GM21367 (cell line): Measurements from ENCODE around the gene GANAB.
"Not testable (repeated sequence)": the region's sequence is repeated elsewhere in the genome, so short reads cannot be mapped to it uniquely, and the experiment has no call there.

Experiments used
- ATAC-seq: cut with Tn5 transposase; IDR thresholded peaks from one replicate; pipeline ENCODE4 v1.9.1; 2021; ENCODE audit not compliant: unreplicated experiment

The GANAB gene

GRCh38 chr11:62645946-62646824 lies at the start of gene GANAB:
Gene GANAB, minus strand, starts transcription at chr11:62646613. Its CDS starts 14 bp downstream, at chr11:62646599.
- peak; percentile 78 for ATAC-seq

- ATAC-seq: no peak
These were observed 48.2 kb upstream of the GANAB start for GRCh38 chr11:62694455-62695167.

GRCh38 chr11:62693624-62694023 lies 47.2 kb upstream of the GANAB start:
- not testable (repeated sequence) for ATAC-seq

DNA sequence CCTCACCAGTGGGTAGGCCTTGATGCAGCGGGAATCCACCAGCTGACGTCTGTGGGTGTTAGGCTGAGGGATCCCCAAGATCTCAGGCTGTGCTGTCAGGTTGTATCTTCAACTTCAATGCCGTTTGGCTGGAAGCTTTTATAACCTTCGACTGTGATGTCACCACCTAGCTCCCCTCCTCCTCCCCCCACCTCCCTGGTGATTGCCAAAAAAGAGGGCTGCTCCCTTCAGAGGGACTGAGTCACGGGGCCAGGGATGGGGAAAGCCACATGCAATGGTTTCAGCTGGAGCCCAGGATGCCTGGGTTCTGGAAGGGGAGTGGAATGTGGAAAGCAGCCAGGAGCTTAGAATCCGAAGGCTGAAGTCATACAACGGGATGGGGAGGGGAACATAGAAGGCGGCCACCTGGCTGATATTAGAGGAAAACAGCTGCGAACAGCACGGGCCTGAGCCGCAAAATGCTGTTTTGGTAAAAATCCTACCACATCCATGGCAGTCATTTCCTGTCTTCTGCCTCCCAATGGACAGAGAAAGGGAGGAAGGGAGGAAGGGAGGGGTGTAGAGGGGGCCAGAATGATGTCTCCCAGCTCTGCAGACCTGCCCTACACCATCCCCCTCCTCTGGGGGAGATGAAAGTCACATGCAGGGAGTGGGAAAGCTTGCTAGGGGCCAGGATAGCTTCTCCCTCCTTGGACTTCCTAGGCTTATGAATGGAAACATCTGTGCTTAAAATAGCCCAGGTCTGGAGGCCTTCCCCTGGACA lies 43.2 kb upstream of the GANAB start, which contains the start of gene LRRN4CL:
LRRN4CL (minus strand) TSS at position 110 of the 763 bp plus-strand sequence. CDS start 1,022 bp downstream, outside the sequence.
- no peak for ATAC-seq

- no peak for ATAC-seq
These were observed 42.1 kb upstream of the GANAB start for GRCh38 chr11:62688491-62688890.

GRCh38 chr11:62687508-62688396 lies 41.3 kb upstream of the GANAB start:
- no peak for ATAC-seq

- ATAC-seq: no peak
These were observed 36.1 kb upstream of the GANAB start for GRCh38 chr11:62682518-62682917.

- no peak for ATAC-seq
These were observed 34.4 kb upstream of the GANAB start for GRCh38 chr11:62680825-62681240.

- peak; percentile 64 for ATAC-seq
These were observed 32.6 kb upstream of the GANAB start, which contains the start of gene UBXN1 for GRCh38 chr11:62678770-62679696. Gene UBXN1, minus strand, starts transcription at chr11:62679073. Its CDS starts 150 bp downstream, at chr11:62678923.

DNA sequence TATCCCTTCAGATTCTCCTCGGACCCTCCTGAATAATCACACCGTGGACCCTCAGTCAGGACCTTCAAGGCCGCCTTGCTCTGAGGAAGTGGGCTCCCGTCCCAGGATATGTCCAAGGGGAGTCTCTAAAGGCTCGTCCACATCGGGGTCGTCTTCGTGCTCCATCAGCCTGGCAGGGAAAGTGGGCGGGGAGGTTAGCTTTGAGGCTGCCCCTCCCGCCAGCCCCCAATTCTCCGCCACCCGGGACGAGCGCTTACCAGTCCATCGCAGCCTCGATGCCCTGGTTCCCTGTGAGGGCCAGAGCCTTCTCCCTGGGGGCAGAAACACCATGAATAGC lies 32.0 kb upstream of the GANAB start:
- no peak for ATAC-seq

DNA sequence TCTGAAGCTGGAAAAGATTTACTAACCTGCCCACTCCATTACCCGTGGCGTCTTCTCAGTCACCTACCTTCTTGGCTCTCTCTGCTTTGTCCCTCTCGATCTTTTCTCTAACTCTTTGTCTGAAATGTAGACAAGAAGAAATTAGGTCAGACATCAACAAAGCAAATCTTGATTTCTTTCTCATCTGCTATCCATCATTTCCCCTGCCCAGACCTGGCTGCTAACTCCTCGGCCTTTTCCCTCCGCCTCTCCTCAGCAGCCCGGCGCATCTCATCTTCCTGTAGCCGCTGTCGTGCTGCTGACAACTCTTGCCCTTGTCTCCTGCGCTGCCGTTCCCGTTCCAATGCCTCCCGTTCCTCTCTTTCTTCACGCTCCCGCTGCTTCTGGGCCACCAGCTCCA lies 31.3 kb upstream of the GANAB start:
- ATAC-seq: no peak

- ATAC-seq: no peak
These were observed 30.7 kb upstream of the GANAB start for GRCh38 chr11:62677156-62677555.

- no peak for ATAC-seq
These were observed 30.3 kb upstream of the GANAB start for GRCh38 chr11:62676698-62677097.

DNA sequence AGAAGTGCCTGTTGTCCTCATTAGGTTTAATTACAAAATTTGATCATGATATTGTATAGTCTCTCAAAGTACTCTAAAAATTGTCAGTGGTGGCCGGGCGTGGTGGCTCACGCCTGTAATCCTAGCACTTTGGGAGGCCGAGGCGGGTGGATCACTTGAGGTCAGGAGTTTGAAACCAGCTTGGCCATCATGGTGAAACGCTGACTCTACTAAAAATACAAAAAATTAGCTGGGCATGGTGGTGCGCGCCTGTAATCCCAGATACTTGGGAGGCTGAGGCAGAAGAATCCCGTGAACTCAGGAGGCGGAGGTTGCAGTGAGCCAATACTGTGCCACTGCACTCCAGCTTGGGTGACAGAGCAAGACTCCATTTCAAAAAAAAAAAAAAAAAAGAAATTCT lies 29.0 kb upstream of the GANAB start:
- not testable (repeated sequence) for ATAC-seq

DNA sequence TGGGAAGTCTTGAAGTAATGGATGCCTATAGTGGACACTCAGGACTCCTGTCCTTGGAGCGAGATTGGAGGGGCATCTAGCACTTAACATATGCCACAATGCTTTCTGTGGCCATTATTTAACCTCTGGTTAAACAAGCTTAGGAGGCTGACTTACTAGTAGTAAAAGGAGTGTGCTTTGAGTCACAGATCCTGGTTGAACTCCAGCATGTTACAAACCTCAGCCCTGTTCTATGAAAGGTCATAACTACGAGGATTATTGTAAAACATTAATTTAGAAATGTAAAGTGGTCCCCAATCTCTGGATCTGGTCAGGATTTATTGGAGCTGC lies 26.7 kb upstream of the GANAB start:
- no peak for ATAC-seq

DNA sequence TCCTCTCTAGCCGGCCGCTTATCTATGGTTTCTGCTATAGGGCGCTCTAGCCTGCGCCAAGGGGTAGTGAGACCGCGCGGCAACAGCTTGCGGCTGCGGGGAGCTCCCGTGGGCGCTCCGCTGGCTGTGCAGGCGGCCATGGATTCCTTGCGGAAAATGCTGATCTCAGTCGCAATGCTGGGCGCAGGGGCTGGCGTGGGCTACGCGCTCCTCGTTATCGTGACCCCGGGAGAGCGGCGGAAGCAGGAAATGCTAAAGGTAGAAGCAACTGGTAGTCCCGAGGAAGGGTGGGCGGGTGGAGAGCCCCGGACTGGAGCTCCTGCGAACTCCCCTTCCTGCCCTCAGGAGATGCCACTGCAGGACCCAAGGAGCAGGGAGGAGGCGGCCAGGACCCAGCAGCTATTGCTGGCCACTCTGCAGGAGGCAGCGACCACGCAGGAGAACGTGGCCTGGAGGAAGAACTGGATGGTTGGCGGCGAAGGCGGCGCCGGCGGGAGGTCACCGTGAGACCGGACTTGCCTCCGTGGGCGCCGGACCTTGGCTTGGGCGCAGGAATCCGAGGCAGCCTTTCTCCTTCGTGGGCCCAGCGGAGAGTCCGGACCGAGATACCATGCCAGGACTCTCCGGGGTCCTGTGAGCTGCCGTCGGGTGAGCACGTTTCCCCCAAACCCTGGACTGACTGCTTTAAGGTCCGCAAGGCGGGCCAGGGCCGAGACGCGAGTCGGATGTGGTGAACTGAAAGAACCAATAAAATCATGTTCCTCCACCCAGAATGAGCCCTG lies 25.4 kb upstream of the GANAB start, which contains the start of the genes LBHD1 and UQCC3:
LBHD1 (minus strand) TSS at position 660 of the 782 bp plus-strand sequence. CDS start 2,236 bp downstream, outside the sequence.
UQCC3 (plus strand) TSS at position 66 of the 782 bp plus-strand sequence; CDS start at position 139, 73 bp downstream.
- ATAC-seq: peak; percentile 39

- no peak for ATAC-seq
These were observed 24.8 kb upstream of the GANAB start for GRCh38 chr11:62671236-62671607.

DNA sequence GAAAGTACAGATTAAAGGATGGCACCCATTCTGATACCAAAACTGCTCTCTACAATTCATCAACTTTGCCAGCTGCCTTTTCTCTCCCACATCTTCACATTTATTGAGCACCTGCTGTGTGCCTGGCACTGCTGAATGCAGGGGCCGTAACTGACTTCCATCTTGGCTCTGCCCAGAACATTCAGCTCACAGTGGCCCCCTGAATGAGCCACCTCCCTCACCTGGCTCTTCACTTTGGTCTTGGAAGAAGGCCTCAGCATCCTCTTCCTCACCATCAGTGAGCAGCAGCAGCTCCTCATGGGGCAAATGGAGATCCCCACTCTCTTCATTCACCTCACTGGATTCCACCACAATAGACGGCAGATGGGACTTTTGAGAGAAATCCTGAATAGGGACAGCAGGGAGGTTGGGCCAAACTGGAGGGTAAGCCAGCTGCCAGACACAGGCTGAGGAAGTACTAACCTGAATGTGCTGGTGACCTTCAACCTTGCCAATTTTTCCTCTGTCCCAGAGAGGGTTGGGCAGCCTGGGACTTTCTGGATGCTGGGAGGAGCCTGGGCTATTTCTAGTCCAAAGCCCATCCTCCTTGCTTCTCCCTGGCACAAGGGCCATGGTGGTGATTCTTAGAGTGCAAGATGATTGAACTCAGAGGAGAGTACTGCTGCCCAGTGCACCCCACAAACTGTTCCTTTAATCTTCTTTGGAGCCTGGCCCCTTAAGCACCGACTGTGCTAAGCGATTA lies 23.2 kb upstream of the GANAB start:
- ATAC-seq: no peak
